ENCODE measurements around the gene GPRC5B. TPM values are rescaled to one million over a fixed set of nuclear protein-coding genes. Genes with fewer than 3 reads are reported as not detected.

The GPRC5B gene
- total RNA-seq, 1 experiment from 2014 or later: 43.6 TPM

DNA sequence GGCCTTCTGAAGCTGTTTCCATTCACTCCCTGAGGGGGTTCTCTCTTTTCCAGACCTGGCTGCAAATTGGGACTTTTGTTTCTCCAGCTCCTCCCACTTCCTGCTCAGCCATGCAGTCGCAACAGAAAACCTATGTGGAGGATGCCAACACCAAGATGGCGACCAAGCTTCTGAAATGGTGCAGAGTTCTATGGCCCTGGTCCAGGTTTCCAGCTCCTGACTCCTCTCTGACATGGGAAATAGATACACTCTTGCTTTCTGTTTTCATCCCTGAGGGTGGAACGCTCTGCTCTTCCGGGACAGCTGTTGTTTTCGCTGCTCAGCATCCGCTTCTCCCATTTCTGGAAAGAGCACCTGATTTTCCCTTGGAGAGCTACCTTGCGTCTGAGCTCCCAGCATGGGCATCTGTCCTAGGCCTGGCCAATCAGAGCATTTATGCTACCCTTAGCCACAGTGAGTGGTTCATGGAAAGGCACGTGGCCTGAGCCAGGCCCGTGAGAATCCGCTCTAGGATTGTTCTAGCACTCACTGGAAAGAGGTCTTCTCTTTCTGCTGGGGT, 8.1 kb downstream of the GPRC5B start:
- no peak for DNase-seq (ENCODE audit: low read depth)
- in situ Hi-C loops (cut with HindIII; ENCODE audit: low pct_unique_long_range_greater_than_20kb, low sequenced_read_pairs): no loop called here

DNA sequence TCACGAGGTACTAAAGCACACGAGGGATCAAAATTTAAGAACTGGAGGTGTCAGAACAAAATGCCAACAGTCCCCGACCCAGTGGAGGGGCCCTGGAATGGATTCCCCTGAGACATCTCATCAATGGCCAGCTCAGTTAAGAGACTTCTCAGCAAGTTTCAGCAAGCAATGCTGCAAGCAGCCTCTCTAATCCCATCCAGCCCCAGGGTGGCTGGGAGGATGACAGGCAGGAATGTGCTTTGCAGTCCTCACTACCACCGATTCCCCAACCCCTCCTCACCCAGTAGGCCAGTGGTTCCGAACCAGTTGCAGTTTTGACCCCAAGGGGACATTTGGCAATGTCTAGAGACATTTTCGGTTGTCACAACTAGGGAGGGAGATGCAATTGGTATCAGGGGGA, 8.7 kb downstream of the GPRC5B start:
- DNase-seq (ENCODE audit: low read depth): no peak
- in situ Hi-C loops (cut with HindIII; ENCODE audit: low pct_unique_long_range_greater_than_20kb, low sequenced_read_pairs): no loop called here

DNA sequence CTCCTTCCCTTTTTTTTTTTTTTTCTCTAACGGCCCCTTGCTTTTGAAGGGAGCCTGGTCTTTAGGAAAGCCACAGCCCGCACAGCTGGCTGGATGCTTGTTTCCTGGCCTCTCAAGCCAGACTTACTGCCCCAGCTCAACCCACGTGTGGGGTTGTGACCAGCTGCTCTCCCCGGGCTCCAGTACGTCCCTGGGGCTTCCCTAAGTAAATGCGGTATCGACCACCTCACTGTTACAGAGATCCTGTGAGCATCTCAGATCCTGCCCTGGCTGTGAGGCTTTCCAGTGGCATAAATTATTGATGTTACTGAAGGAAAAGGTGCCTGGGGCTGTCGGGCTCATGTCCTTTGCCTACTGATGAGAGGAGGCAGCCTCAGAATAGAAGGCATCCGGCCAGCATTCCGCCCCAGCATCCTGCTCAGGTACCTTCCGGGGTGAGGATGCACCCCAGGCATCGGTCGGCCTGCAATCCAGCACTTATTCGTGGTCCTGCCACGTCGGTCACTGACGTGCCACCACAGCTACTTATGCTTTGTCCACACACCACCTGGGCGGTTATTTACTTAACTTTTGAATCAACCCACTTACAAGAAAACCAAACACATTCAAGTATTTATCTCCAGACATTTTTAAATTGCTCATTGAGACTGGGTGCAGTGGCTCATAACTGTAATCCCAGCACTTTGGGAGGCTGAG, 9.6 kb downstream of the GPRC5B start:
- in situ Hi-C loops (cut with HindIII; ENCODE audit: low pct_unique_long_range_greater_than_20kb, low sequenced_read_pairs): no loop called here
- no peak for DNase-seq (ENCODE audit: low read depth)

DNA sequence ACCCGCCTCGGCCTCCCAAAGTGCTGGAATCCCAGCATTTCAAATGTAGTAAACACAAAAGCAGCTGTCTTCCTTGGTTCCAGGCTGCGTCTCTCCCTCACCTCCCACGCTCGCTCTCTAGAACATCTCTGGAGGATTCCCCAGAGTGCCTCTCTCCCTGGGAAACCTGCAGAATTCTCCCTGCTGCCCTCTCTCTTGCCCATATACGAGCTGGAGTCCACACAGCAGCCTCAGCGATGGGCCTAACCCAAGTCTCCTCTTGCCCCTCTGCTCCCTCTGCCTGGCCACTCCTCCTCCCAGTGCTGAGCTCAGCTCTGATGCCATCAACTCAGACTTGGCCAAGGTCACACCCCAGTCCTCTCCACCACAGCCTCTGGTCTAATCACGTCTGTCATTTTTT, 10.6 kb downstream of the GPRC5B start:
- no peak for DNase-seq (ENCODE audit: low read depth)
- in situ Hi-C loops (cut with HindIII; ENCODE audit: low pct_unique_long_range_greater_than_20kb, low sequenced_read_pairs): no loop called here

DNA sequence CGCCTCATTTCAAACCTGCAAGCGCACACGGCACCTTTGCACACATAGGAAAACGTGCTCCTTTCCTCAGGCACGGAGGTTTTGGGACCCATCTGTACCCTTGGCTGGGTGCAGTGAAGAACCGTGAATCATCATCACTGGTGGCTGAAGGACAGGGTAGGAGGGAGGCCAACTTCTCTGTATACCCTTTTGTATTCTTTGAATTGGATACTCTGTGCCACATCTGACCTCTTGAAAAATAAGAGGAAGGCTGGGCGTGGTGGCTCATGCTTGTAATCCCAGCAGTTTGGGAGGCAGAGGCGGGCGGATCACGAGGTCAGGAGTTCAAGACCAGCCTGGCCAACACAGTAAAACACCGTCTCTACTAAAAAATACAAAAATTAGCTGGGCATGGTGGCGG, 11.7 kb downstream of the GPRC5B start:
- DNase-seq (ENCODE audit: low read depth): no peak
- in situ Hi-C loops (cut with HindIII; ENCODE audit: low pct_unique_long_range_greater_than_20kb, low sequenced_read_pairs): no loop called here

DNA sequence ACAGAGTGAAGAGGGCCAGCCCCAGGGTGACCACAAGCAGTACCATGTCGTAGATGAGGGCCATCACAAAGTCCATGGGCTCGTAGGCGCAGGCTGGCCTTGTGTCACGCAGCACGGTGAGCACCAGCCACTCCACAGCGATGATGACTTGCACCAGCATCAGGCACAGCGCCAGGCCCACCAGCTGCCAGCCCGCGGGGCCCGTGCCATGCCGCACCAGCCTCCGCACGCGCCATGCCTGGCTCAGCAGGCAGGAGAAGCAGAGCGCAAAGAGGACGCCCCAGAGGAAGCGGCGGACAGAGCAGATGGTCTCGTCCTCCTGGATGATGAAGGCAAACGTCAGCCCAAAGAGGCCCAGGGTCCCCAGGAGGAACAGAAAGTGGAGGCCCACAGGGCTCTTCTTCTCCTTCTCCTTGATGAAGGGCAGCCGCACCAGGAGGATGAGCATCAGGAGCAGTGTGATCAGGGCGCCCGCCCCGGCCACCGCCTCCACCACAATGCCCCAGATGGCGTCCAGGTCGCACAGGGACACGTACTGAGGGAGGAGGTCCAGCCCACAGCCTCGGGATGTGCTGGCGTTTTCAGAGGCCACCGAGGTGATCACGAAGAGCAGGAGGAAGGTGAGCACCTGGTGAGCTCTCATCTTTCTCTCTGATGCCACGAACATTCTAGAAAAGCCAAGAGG, 12.3 kb downstream of the GPRC5B start:
- no peak for DNase-seq (ENCODE audit: low read depth)
- in situ Hi-C loops (cut with HindIII; ENCODE audit: low pct_unique_long_range_greater_than_20kb, low sequenced_read_pairs): no loop called here

DNA sequence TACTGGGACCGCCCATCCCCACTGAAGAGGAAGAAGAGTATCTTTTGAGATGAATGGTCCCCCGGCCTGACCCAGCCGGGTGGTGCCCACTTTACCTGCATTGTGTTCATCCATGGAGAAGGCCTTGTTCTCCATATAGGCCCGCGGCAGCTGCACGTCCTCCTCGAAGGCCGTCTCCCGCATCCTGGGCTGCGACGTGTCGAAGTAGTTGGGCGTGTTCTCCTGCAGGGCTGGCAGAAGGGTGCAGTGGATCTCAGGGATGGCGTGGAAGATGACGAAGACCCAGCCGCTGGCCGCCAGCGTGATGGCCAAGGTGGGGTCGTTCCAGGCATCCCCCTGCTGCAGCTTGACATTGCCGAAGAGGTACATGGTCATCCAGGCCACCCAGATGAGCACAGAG, 12.9 kb downstream of the GPRC5B start:
- no peak for DNase-seq (ENCODE audit: low read depth)
- in situ Hi-C loops (cut with HindIII; ENCODE audit: low pct_unique_long_range_greater_than_20kb, low sequenced_read_pairs): no loop called here

DNA sequence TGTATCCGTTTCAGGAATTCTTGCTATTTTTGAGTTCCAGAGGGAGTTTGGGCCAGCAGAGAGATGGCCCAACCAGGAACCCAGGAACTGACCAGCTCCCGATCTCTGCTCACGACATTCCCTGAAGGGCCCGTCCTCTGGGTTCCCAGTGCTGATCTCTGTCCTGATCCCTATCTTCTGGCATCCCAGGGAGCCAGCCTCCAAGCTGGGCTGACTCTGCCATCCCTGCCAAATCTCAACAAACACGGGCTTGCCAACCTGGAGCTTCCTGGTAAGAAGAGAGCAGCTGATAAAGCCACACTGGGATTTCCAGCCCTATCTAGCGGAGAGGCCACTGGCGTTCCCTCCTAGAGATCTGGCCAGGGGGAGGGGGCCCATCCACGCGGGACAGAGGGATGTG, 16.2 kb downstream of the GPRC5B start:
- DNase-seq (ENCODE audit: low read depth): no peak
- in situ Hi-C loops (cut with HindIII; ENCODE audit: low pct_unique_long_range_greater_than_20kb, low sequenced_read_pairs): no loop called here

DNA sequence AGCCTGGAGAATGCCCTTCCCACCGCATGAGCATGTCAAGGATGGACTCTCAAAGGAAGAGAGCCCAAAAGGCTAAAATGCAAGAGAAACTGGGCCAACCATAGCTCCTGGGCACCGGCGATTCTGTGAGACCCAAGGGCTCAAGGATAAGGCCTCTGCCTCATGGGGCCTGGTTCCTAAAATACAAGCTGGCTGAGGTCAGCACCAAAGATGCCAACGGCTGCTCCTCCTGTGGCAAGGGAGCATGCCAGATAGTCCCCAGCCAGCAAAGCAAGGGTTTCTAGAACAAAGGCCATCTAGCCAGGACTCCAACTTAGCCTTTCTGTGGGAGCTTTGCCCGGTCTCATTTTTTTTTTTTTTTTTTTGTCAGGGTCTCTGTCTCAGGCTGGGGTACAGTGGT, 20.1 kb downstream of the GPRC5B start:
- in situ Hi-C loops (cut with HindIII; ENCODE audit: low pct_unique_long_range_greater_than_20kb, low sequenced_read_pairs): no loop called here
- DNase-seq (ENCODE audit: low read depth): no peak

DNA sequence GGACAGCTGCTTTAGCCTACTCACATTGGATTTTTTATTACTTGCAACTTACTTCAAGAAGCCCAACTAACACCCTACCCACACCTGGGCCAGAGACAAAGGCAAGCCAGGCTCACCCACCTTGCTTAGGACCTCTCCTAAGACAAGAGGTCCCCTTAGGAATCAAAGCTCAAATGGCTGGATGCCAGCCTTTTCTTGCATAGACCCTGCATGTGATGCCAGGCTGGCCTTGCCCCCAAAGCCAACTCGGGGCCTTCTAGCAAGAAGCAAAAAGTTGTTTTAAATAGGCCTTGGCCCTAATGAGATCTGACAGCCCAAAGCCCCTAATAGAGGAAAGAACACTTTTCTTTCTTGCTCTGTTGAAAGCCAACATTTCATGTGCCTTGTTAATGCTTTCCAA, 20.7 kb downstream of the GPRC5B start:
- in situ Hi-C loops (cut with HindIII; ENCODE audit: low pct_unique_long_range_greater_than_20kb, low sequenced_read_pairs): no loop called here

DNA sequence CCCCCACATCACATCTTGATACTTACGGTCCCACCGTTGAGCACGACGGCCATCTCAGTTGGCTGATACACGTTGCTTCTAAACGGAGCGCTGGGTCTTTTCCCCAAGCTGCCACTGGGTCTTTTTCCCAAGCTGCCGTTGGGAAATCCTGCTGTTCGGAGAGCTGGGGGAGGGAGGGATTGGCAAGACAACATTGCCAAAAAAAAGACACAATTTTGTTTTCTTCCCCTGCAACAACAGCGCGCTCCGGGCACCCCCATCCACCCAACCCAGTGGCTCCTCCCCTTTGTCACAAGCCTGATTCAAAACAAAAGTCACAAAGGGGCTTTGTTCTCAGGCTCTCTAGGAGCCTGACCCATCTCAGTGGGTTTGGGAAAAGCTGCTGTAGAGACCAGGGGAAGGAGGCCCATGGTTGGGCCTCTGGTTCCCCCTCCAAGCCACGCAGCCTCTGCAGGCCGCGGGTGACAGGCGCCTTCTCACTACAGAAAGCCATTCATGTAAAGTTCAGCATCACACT, 22.8 kb downstream of the GPRC5B start:
- in situ Hi-C loops (cut with HindIII; ENCODE audit: low pct_unique_long_range_greater_than_20kb, low sequenced_read_pairs): no loop called here
- DNase-seq (ENCODE audit: low read depth): no peak

More for the DNA sequence above, 20.7 kb downstream of the GPRC5B start:
- DNase-seq (ENCODE audit: low read depth): no peak

DNA sequence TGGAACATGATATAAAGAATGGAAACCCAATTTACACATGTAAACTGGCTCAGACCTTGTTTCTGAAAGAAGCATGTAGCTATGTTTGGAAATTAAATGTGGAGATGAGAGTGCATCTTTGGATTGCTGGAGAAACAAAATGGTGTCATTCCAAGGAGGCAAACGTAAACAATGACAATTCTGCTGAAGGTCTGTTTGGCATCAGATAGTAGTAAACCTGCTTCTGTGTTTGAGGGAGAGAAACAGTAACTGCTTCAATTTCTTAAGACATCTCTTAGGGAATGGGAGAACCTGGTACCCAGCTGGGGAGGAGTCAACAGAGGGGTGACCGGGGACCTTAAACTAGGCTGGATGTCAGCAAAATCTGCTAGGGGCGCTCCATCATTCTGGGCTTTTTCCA, 23.5 kb downstream of the GPRC5B start:
- no peak for DNase-seq (ENCODE audit: low read depth)
- in situ Hi-C loops (cut with HindIII; ENCODE audit: low pct_unique_long_range_greater_than_20kb, low sequenced_read_pairs): no loop called here

DNA sequence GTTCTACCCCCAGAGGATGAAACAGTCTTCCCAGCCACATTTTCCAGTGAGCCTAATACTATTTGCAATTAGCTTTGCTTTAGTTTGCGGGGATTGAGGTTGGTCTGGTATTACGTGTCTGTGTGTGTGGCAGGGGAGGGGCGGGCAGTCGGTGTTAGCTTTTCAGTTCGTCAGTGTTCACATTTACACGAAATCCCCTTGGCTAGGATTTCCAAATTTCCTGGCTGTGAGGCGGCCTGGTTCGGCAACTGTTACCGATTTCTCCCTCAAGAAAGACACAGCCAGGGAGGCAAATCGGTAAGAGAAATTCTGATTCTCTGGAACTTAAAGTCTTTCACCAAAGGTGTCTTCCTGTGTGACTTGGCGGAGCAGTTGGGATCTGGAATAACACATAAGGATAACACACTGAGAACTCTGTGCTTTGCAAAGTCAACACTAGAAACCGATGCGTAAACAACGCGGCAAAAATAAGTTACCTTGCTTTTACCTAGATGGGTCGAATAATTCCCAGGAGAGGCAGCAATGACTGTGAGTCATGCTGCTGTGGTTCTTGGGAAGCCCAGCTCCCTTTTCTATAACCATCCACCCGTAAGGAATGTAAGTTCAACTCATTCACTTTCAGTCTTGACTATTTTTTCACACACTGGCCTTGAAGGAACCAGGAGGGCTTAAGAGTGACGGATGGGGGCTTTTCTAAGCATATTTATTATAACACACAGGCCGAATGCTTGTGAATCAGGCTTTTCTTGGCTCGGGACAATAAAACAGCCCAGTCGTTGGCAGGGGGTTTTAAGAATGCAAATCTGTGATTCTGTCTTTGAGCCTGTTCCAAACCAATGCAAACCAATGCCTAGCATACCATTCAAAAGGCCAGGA, 24.2 kb downstream of the GPRC5B start:
- peak; percentile 77 for DNase-seq (ENCODE audit: low read depth)
- in situ Hi-C loops (cut with HindIII; ENCODE audit: low pct_unique_long_range_greater_than_20kb, low sequenced_read_pairs): no loop called here

DNA sequence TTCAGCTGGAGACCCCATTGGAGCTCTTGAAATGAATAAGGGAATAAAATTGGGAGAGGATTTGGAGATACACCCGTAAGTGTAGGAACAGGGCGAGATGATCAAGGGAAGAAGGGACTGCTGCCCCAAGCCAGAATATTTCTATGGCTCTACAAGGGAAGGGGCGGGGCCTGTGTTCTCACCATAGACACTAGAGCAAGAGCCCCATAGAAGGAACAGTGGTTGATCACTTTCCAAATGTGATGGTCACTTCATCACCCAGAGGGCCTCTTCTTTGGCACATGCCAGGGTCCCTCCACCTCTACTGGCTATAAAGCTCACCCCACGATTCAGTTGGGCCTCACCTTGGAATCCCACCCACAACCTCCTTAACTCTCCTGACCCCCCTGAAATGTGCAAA, 25.0 kb downstream of the GPRC5B start:
- no peak for DNase-seq (ENCODE audit: low read depth)
- in situ Hi-C loops (cut with HindIII; ENCODE audit: low pct_unique_long_range_greater_than_20kb, low sequenced_read_pairs): no loop called here

DNA sequence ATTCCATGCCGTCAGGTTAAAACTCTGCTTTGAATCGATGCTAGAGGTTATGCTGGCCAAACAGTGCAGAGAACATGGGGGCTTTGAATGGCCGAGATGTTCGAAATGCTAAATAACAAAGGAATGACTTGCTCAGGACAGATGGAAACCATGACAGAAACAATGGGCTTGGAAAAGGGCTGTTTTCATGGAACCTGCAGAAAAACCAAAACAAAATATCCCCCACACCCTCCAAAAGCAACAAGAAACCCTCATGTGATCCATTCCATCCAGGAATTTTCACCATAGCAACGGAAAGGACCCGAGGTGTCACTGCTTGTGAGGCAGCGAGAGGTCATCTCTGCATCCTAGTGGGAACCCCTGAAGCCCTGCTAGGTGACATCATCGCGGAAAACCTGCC, 25.5 kb downstream of the GPRC5B start:
- no peak for DNase-seq (ENCODE audit: low read depth)
- in situ Hi-C loops (cut with HindIII; ENCODE audit: low pct_unique_long_range_greater_than_20kb, low sequenced_read_pairs): no loop called here

DNA sequence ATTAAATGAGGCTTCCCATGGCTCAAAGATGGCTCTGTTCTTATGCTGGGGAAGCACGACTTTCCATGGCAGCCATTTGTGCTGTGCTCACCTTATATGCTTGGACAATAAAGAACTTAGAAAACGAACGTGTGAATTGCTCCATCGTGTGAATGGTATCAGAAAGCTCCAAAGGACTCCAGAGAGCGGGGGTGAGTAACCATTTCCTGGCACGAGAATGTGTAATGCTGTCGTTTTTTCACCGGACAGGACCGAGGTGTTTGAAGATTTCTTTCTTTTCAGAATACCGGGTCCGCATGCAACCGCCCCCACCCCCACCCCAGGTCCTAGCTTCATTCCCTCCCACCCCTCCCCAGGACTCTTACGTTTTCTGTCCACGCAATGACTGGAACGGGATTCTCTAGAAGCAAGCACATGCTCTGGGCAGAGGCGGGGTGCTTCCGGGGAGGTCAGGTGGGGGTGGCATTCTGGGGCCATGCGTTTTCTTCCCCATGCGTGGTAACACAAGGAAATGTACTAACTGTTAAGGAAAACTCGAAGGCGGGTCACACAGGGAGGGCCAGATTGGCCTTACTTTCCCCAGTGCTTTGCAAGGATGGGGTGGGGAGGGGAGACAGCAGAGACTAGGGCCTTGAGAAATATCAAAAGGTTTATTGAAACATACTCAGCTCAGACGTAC, 26.2 kb downstream of the GPRC5B start:
- no peak for DNase-seq (ENCODE audit: low read depth)
- in situ Hi-C loops (cut with HindIII; ENCODE audit: low pct_unique_long_range_greater_than_20kb, low sequenced_read_pairs): no loop called here

DNA sequence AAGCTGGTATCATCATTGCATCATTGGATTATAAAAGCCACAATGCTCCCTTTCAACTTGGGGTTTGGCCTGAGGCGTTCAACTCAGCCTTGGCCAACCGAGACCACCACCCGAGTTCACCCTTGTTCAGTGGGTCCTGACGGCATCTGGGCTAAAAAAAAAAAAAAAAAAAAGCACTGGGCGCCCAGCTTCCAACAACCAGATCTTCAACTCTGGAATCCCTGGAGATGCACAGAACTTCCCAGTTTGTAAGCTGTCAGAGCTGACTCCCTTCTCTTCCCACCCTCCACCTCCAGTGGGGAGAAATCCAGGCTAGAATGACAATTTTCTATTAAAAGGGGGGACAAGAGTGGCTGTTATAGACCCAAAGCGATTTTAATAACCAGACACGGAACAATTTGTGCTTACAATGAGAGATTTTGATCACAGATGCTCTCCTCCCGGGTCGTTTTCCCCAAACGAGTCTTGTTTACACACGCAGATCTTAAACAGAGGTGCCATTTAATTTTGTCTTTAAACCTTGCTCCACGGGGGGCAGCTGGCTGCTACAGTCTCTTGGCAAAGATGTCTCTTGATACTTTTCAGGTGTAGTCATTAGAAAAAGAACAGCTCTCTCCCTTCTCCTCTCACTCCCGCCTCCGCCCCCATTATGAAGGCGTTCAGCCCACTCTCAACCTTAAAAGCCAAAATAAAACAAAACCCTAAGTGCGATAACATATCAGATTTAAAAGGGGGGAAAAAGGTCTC, 26.9 kb downstream of the GPRC5B start:
- no peak for DNase-seq (ENCODE audit: low read depth)
- in situ Hi-C loops (cut with HindIII; ENCODE audit: low pct_unique_long_range_greater_than_20kb, low sequenced_read_pairs): no loop called here

DNA sequence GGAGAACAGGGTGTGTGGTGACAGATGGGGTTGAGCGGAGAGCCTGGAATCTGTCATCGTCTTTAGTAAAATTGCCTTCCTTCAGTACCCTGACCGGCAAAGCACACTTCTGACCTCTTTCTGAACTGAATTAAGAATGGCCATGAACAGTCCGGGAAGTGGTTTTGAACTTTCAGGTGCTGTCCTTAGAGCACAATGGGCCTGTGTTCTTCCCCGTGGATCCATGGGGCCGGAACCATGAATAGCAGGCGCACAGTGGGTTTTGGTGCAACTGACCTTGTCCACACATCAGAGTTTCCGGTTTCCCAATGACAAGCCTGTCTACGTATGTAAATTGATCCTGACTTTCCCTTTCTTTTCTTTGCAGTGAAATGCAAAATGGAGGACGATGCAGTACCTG, 28.5 kb downstream of the GPRC5B start:
- in situ Hi-C loops (cut with HindIII; ENCODE audit: low pct_unique_long_range_greater_than_20kb, low sequenced_read_pairs): no loop called here
- no peak for DNase-seq (ENCODE audit: low read depth)
